GM19328 (cell line): ENCODE data around the gene LEP.

Source experiments
- ATAC-seq: cut with Tn5 transposase; IDR thresholded peaks from one replicate; pipeline ENCODE4 v1.9.1; 2021; ENCODE audit warnings: mild to moderate bottlenecking, moderate library complexity; ENCODE audit not compliant: unreplicated experiment

LEP gene

GRCh38 chr7:128244861-128245260 lies 3.8 kb downstream of the LEP start:
- no peak for ATAC-seq

GRCh38 chr7:128247108-128247507 lies 6.0 kb downstream of the LEP start:
- no peak for ATAC-seq

- no peak for ATAC-seq
Observed at GRCh38 chr7:128247640-128248194, 6.6 kb downstream of the LEP start.

GRCh38 chr7:128251337-128251736 lies 10.3 kb downstream of the LEP start:
- no peak for ATAC-seq

GRCh38 chr7:128253701-128254100 lies 12.6 kb downstream of the LEP start:
- ATAC-seq, result no peak

- no peak for ATAC-seq
Observed at GRCh38 chr7:128254470-128254869, 13.4 kb downstream of the LEP start.

- no peak for ATAC-seq
Observed at GRCh38 chr7:128255271-128255670, 14.2 kb downstream of the LEP start.

GRCh38 chr7:128257458-128257857 lies 16.4 kb downstream of the LEP start:
- no peak for ATAC-seq

- ATAC-seq, result no peak
Observed at GRCh38 chr7:128259131-128260061, 18.3 kb downstream of the LEP start.

- no peak for ATAC-seq
Observed at GRCh38 chr7:128260069-128260795, 19.2 kb downstream of the LEP start.

GRCh38 chr7:128262273-128263028 lies 21.4 kb downstream of the LEP start:
- ATAC-seq, result no peak

GRCh38 chr7:128263420-128263819 lies 22.3 kb downstream of the LEP start:
- ATAC-seq, result no peak

- no peak for ATAC-seq
Observed at GRCh38 chr7:128264477-128264876, 23.4 kb downstream of the LEP start.

GRCh38 chr7:128265156-128265905 lies 24.3 kb downstream of the LEP start:
- no peak for ATAC-seq

GRCh38 chr7:128265906-128266300 lies 24.8 kb downstream of the LEP start:
- no peak for ATAC-seq

GRCh38 chr7:128266529-128266882 lies 25.4 kb downstream of the LEP start:
- no peak for ATAC-seq

- ATAC-seq, result no peak
Observed at GRCh38 chr7:128266883-128267594, 26.0 kb downstream of the LEP start.

- ATAC-seq, result no peak
Observed at GRCh38 chr7:128267595-128267924, 26.5 kb downstream of the LEP start.

GRCh38 chr7:128268233-128268632 lies 27.2 kb downstream of the LEP start:
- no peak for ATAC-seq

GRCh38 chr7:128270826-128271272 lies 29.8 kb downstream of the LEP start:
- no peak for ATAC-seq
